Prostate gland (tissue), 2 donors: ENCODE results near the gene CLCF1. TPM values are rescaled to one million over a fixed set of nuclear protein-coding genes. Genes with fewer than 3 reads are reported as not detected.
A peak's percentile ranks its signal among the peaks of the same experiment; 100 is the strongest.
"Not testable (repeated sequence)": the region's sequence is repeated elsewhere in the genome, so short reads cannot be mapped to it uniquely, and the experiment has no call there.

Source experiments
- DNase-seq: peaks from one replicate; pipeline ENCODE4 v3.0.0-alpha.2; 2019; ENCODE audit warnings: low spot score
- H3K27ac ChIP-seq, 2 donors: fragments of 200-600 bp; sonication (generic); 2 replicates each; pipeline ENCODE4 v1.5.1; 2017 to 2019
- H3K27me3 ChIP-seq: fragments of 200-600 bp; sonication (generic); replicated peaks from 2 replicates; pipeline ENCODE4 v1.5.1; 2019; ENCODE audit not compliant: insufficient read depth
- H3K36me3 ChIP-seq, 2 donors: fragments of 200-600 bp; sonication (generic); 1 replicate in 1 of 2; 2 replicates in 1 of 2; pipeline versions ENCODE4 v1.5.1 to v1.8.1; 2017 to 2019
- H3K4me1 ChIP-seq: fragments of 200-600 bp; sonication (generic); replicated peaks from 2 replicates; pipeline ENCODE4 v1.5.1; 2019
- H3K4me3 ChIP-seq, 2 donors: fragments of 200-600 bp; sonication (generic); 2 replicates each; pipeline ENCODE4 v1.5.1; 2017 to 2019
- H3K9me3 ChIP-seq: fragments of 200-600 bp; sonication (generic); 2 replicates; pipeline ENCODE4 v1.5.1; 2017
- CTCF ChIP-seq, 4 experiments: fragments of 200-600 bp in 2 of 4; fragments of 450-650 bp in 2 of 4; sonication (generic) in 2 of 4; IDR thresholded peaks; 1 replicate in 3 of 4; 2 replicates in 1 of 4; pipeline ENCODE4 v1.5.1; 2016 to 2019; ENCODE audit warnings: antibody characterized with exemption in 4 of 4, mild to moderate bottlenecking in 2 of 4, moderate library complexity in 2 of 4
- POLR2A ChIP-seq: fragments of 450-650 bp; IDR thresholded peaks from one replicate; pipeline ENCODE4 v1.6.1; 2016; ENCODE audit warnings: antibody characterized with exemption, mild to moderate bottlenecking
- POLR2AphosphoS5 ChIP-seq: sonication (generic); formaldehyde crosslinking; IDR thresholded peaks from one replicate; pipeline ENCODE4 v1.6.1; 2017; ENCODE audit warnings: antibody characterized with exemption
- WGBS: methylation state at CpG from one replicate; pipeline ENCODE4 v1.1.5; 2018; 5-methylcytosine and 5-hydroxymethylcytosine counted together
- intact Hi-C: fragments of 100-400 bp; cut with DNase I; formaldehyde crosslinking; loops from one replicate; pipeline ENCODE4 v1.14.2; 2022
- total RNA-seq, 2 donors: library from RNA; depleted of rRNA; stranded (reverse); fragments of >200 nt; gene quantifications; one replicate each; pipeline ENCODE4 v1.1.0, GENCODE V29; 2016

The CLCF1 gene
- total RNA-seq, 2 donors from 2014 or later = 2.5 to 2.6 TPM

GRCh38 chr11:67321313-67321871 lies 52.0 kb downstream of the CLCF1 start:
- H3K4me3 ChIP-seq = no peak overlapping the region
- TF ChIP-seq POLR2A (no peak), CTCF (IDR thresholded peaks at IDR 0.05) (no peak), POLR2AphosphoS5 (no peak)
- no peak overlapping the region for H3K27ac ChIP-seq
- H3K27me3 ChIP-seq = no peaks in the 10 kb centered on the region
- 82% methylated on average over 6 of the region's 6 CpGs for WGBS
- H3K9me3 ChIP-seq = no peaks in the 10 kb centered on the region
- no peaks in the 10 kb centered on the region for H3K4me1 ChIP-seq
- peaks cover 0 to 2% of the 10 kb centered on the region in 2 donors for H3K36me3 ChIP-seq
- intact Hi-C loops = no loop called here
- DNase-seq = no peak

- 89% methylated on average over 2 of the region's 2 CpGs for WGBS
- Histone ChIP-seq H3K4me3 (no peak overlapping the region), H3K4me1 (no peaks in the 10 kb centered on the region), H3K27ac (no peak overlapping the region), H3K36me3 (peaks cover 0 to 2% of the 10 kb centered on the region in 2 donors), H3K27me3 (no peaks in the 10 kb centered on the region), H3K9me3 (no peaks in the 10 kb centered on the region)
- intact Hi-C loops = no loop called here
- TF ChIP-seq POLR2AphosphoS5 (no peak), CTCF (IDR thresholded peaks at IDR 0.05) (no peak), POLR2A (no peak)
- DNase-seq = no peak
Observed at GRCh38 chr11:67320691-67321090, 52.7 kb downstream of the CLCF1 start.

GRCh38 chr11:67320011-67320410 lies 53.4 kb downstream of the CLCF1 start:
- intact Hi-C loops = no loop called here
- H3K9me3 ChIP-seq = no peaks in the 10 kb centered on the region
- no peak for DNase-seq
- WGBS = 50% methylated on average over 3 of the region's 3 CpGs
- H3K27ac ChIP-seq = no peak overlapping the region
- no peaks in the 10 kb centered on the region for H3K27me3 ChIP-seq
- no peaks in the 10 kb centered on the region for H3K4me1 ChIP-seq
- no peak overlapping the region for H3K4me3 ChIP-seq
- peaks cover 0 to 2% of the 10 kb centered on the region in 2 donors for H3K36me3 ChIP-seq
- no peak for TF ChIP-seq POLR2AphosphoS5
- TF ChIP-seq CTCF (IDR thresholded peaks at IDR 0.05) = no peak
- TF ChIP-seq POLR2A = no peak

GRCh38 chr11:67318876-67319275 lies 54.5 kb downstream of the CLCF1 start:
- peak overlapping the region; percentile 65 to 89 for H3K4me3 ChIP-seq
- intact Hi-C loops, DNase-seq, H3K9me3 ChIP-seq, H3K36me3 ChIP-seq, H3K27ac ChIP-seq, H3K27me3 ChIP-seq, H3K4me1 ChIP-seq: not testable (repeated sequence)
- WGBS = 64% methylated on average over 12 of the region's 12 CpGs

GRCh38 chr11:67317888-67318555 lies 55.4 kb downstream of the CLCF1 start:
- Histone ChIP-seq H3K36me3 (no peaks in the 10 kb centered on the region), H3K27me3 (no peaks in the 10 kb centered on the region), H3K4me3 (peak overlapping the region; percentile 65 to 89), H3K9me3 (no peaks in the 10 kb centered on the region), H3K27ac (peak overlapping the region; percentile 94 to 97), H3K4me1 (no peaks in the 10 kb centered on the region)
- TF ChIP-seq CTCF (IDR thresholded peaks at IDR 0.05) (no peak), POLR2A (peak; percentile 71)
- intact Hi-C loops = loop anchor here (1.0 to 2.0 kb wide), 2 partner anchors 52 to 237 kb away; partner anchors contain the start of gene GRK2
- peak; percentile 46 for DNase-seq
- WGBS = 1% methylated on average over 49 of the region's 53 CpGs
